GM12878 (cell line): ENCODE results near the gene TANC1. TPM values are rescaled to one million over a fixed set of nuclear protein-coding genes. Genes with fewer than 3 reads are reported as not detected.

Experiments
- ATAC-seq: fragments of 200-7000 bp; cut with Tn5 transposase; 3 replicates; pipeline ENCODE4 v1.9.1; 2020; ENCODE audit warnings: mild to moderate bottlenecking, moderate library complexity
- BruUV-seq: library from RNA; stranded (reverse); fragments of 400-500 nt; replicated peaks from 2 replicates; lab custom pipeline; 2021; lab: Mats Ljungman, UMichigan
- CTCF ChIA-PET: fragments of 300-600 bp; sonication (Branson Sonifier 250); formaldehyde crosslinking; extraction: SDS; loops from one replicate; lab custom pipeline; 2021; ENCODE audit warnings: inconsistent platforms; lab: Yijun Ruan, JAX
- POLR2A ChIA-PET: fragments of 350-600 bp; formaldehyde crosslinking; extraction: SDS; loops from one replicate; lab custom pipeline; 2021; ENCODE audit warnings: inconsistent platforms; lab: Charles Lee
- RAD21 ChIA-PET: fragments of 300-600 bp; sonication (Branson Sonifier 250); formaldehyde crosslinking; loops from one replicate; lab custom pipeline; 2023; ENCODE audit warnings: antibody characterized with exemption; ENCODE audit not compliant: unreplicated experiment; lab: Charles Lee
- SMC1A ChIA-PET: fragments of 300-600 bp; sonication (Branson Sonifier 250); formaldehyde crosslinking; loops from one replicate; lab custom pipeline; 2023; ENCODE audit not compliant: unreplicated experiment, uncharacterized antibody; lab: Charles Lee
- DNase-seq: peaks from one replicate; pipeline ENCODE4 v3.0.0-alpha.2; 2011; ENCODE audit warnings: low read depth, low spot score
- FAIRE-seq: peaks from 3 replicates; lab custom pipeline; 2011; peaks lifted over from hg19 to GRCh38; lab: Jason Lieb, UNC
- H2AFZ ChIP-seq: 2 replicates; pipeline ENCODE4 v1.6.0; 2011; ENCODE audit warnings: low read depth, low read length, control low read depth; ENCODE audit not compliant: control insufficient read depth
- H3K27ac ChIP-seq: 2 replicates; pipeline ENCODE4 v1.5.1; 2011; ENCODE audit warnings: control low read depth; ENCODE audit not compliant: control insufficient read depth, insufficient read depth
- H3K27me3 ChIP-seq, 2 experiments: replicated peaks in 1 of 2; 2 replicates each; pipeline versions ENCODE4 v1.6.0 to v1.6.1; 2011; ENCODE audit warnings: low read length in 1 of 2; ENCODE audit not compliant: control insufficient read depth in 2 of 2, insufficient read depth in 2 of 2
- H3K36me3 ChIP-seq, 2 experiments: 2 replicates each; pipeline ENCODE4 v1.5.1; 2011; ENCODE audit warnings: low read length in 1 of 2; ENCODE audit not compliant: control insufficient read depth in 2 of 2, insufficient read depth in 2 of 2
- H3K4me1 ChIP-seq: 2 replicates; pipeline ENCODE4 v1.6.1; 2011; ENCODE audit warnings: mild to moderate bottlenecking, low read length, moderate library complexity, mixed read lengths; ENCODE audit not compliant: control insufficient read depth, insufficient read depth
- H3K4me2 ChIP-seq: 2 replicates; pipeline ENCODE4 v1.6.0; 2011; ENCODE audit warnings: control low read depth; ENCODE audit not compliant: control insufficient read depth, insufficient read depth
- H3K4me3 ChIP-seq: fragments of 200-600 bp; sonication (generic); 2 replicates; pipeline ENCODE4 v1.5.1; 2016
- H3K79me2 ChIP-seq: 2 replicates; pipeline ENCODE4 v1.6.0; 2011; ENCODE audit warnings: low read length; ENCODE audit not compliant: control insufficient read depth, insufficient read depth
- H3K9ac ChIP-seq: 2 replicates; pipeline ENCODE4 v1.8.0; 2011; ENCODE audit warnings: low read length, control low read depth, mixed read lengths; ENCODE audit not compliant: control insufficient read depth, insufficient read depth
- H3K9me3 ChIP-seq: replicated peaks from 3 replicates; pipeline ENCODE4 v1.5.1; 2011; ENCODE audit warnings: mild to moderate bottlenecking, low read length; ENCODE audit not compliant: control insufficient read depth, insufficient read depth
- H4K20me1 ChIP-seq: 2 replicates; pipeline ENCODE4 v1.6.0; 2011; ENCODE audit not compliant: control insufficient read depth, insufficient read depth
- PAX5 ChIP-seq: IDR thresholded peaks from 2 replicates; pipeline ENCODE4 v1.6.1; 2011; ENCODE audit warnings: low read depth, low read length, borderline replicate concordance
- RAD21 ChIP-seq: IDR thresholded peaks from 2 replicates; pipeline ENCODE4 v1.6.1; 2011; ENCODE audit warnings: mild to moderate bottlenecking, low read depth, low read length, moderate library complexity; ENCODE audit not compliant: insufficient read depth
- WGBS: methylation state at CpG from one replicate; pipeline ENCODE4 v1.1.6; 2016; ENCODE audit warnings: low lambda C conversion rate; ENCODE audit not compliant: insufficient replicate concordance, insufficient coverage; ENCODE audit errors: missing lambda C conversion rate; 5-methylcytosine and 5-hydroxymethylcytosine counted together
- in situ Hi-C: fragments of 300-500 bp; cut with MboI; formaldehyde crosslinking; loops from 9 replicates; pipeline ENCODE4 v1.14.3; 2018; ENCODE audit warnings: mixed read lengths
- intact Hi-C: fragments of 100-400 bp; cut with micrococcal nuclease; formaldehyde crosslinking; loops from one replicate; pipeline ENCODE4 v1.14.2; 2022; ENCODE audit not compliant: unreplicated experiment
- polyA plus RNA-seq, 11 experiments: library from polyadenylated mRNA; depleted of rRNA in 4 of 11; unstranded in 6 of 11; stranded (reverse) in 5 of 11; fragments of >200 nt; fragmentation: Nextera tagmentation in 4 of 11; fragmentation: Illumina TruSeq in 1 of 11; extraction: Ambion mirVana in 4 of 11; extraction: Trizol in 1 of 11; gene quantifications; 1 replicate in 1 of 11; 2 replicates in 10 of 11; pipeline versions ENCODE4 v1.2.1 to v1.2.3, GENCODE V29; 2011 to 2016; ENCODE audit warnings: inconsistent platforms in 2 of 11, missing spikeins in 2 of 11, low read depth in 1 of 11
- total RNA-seq, 4 experiments: library from RNA; depleted of rRNA in 3 of 4; stranded (reverse); fragments of >200 nt in 3 of 4; fragmentation: Illumina TruSeq in 1 of 4; extraction: Trizol in 1 of 4; gene quantifications; 2 replicates each; pipeline versions ENCODE4 v1.2.1 to v1.2.3, GENCODE V29; 2013 to 2021
- TF ChIP-seq, protein P1 (sequence below): fragments of 450-650 bp; conservative IDR thresholded peaks from 2 replicates; pipeline ENCODE4 v1.6.1; 2017; ENCODE audit warnings: mild to moderate bottlenecking, moderate library complexity
- TF ChIP-seq, protein P2 (sequence below), 3 experiments: IDR thresholded peaks in 2 of 3; conservative IDR thresholded peaks in 1 of 3; 2 replicates each; pipeline ENCODE4 v1.5.1; 2011; ENCODE audit warnings: low read depth in 3 of 3, low read length in 3 of 3, mild to moderate bottlenecking in 3 of 3, control low read depth in 2 of 3, moderate library complexity in 2 of 3, inconsistent platforms in 1 of 3, mixed read lengths in 1 of 3; ENCODE audit not compliant: control insufficient read depth in 2 of 3, insufficient read depth in 1 of 3; ENCODE audit errors: extremely low read depth in 1 of 3

TANC1 gene
- total and polyA plus RNA-seq, 10 of the 15 experiments (the other 5 are each of a cell fraction or from before 2014, with no cell fraction given) = 0.05 to 5.0 (median 0.34) TPM

DNA sequence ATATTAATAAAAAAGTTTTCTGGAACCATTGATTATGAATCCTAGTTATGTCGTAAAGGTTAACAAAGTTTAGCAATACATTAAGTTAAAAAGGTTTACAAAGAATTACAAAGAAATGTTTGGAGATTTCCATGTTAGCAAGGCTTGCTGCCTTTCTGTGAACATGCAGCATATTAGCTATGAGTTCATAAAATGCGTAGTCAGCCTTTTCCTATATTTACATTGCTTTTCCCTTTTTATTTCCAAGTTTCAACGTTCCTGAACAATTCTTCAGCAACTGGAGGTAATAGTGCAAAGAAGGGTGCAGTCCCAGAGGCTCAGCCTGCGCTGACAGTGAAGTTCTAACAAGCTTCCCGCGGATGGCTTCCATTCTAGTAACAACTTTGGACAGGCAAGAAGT lies 266.4 kb downstream of the TANC1 start:
- ChIA-PET POLR2A (interaction anchor here (0.5 to 1.4 kb wide), 4 partner anchors 10 to 381 kb away, joined by 3 to 4 read pairs (median 4); no protein-coding TSS in a partner anchor), RAD21 (no interaction called here), SMC1A (no interaction called here), CTCF (interaction anchor here (0.7 kb wide), 1 partner anchor 48 kb away, joined by 3 read pairs; no protein-coding TSS in a partner anchor)
- TF ChIP-seq, protein P1, sequence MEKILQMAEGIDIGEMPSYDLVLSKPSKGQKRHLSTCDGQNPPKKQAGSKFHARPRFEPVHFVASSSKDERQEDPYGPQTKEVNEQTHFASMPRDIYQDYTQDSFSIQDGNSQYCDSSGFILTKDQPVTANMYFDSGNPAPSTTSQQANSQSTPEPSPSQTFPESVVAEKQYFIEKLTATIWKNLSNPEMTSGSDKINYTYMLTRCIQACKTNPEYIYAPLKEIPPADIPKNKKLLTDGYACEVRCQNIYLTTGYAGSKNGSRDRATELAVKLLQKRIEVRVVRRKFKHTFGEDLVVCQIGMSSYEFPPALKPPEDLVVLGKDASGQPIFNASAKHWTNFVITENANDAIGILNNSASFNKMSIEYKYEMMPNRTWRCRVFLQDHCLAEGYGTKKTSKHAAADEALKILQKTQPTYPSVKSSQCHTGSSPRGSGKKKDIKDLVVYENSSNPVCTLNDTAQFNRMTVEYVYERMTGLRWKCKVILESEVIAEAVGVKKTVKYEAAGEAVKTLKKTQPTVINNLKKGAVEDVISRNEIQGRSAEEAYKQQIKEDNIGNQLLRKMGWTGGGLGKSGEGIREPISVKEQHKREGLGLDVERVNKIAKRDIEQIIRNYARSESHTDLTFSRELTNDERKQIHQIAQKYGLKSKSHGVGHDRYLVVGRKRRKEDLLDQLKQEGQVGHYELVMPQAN = no peak
- TF ChIP-seq PAX5 = no peak
- no peak for TF ChIP-seq RAD21
- TF ChIP-seq, protein P2, sequence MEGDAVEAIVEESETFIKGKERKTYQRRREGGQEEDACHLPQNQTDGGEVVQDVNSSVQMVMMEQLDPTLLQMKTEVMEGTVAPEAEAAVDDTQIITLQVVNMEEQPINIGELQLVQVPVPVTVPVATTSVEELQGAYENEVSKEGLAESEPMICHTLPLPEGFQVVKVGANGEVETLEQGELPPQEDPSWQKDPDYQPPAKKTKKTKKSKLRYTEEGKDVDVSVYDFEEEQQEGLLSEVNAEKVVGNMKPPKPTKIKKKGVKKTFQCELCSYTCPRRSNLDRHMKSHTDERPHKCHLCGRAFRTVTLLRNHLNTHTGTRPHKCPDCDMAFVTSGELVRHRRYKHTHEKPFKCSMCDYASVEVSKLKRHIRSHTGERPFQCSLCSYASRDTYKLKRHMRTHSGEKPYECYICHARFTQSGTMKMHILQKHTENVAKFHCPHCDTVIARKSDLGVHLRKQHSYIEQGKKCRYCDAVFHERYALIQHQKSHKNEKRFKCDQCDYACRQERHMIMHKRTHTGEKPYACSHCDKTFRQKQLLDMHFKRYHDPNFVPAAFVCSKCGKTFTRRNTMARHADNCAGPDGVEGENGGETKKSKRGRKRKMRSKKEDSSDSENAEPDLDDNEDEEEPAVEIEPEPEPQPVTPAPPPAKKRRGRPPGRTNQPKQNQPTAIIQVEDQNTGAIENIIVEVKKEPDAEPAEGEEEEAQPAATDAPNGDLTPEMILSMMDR (IDR thresholded peaks at IDR 0.05 in 2 of 3, conservative IDR thresholded peaks at IDR 0.05 in 1 of 3; ENCODE audit: control insufficient read depth in 2 of 3, extremely low read depth in 1 of 3, insufficient read depth in 1 of 3, low read depth in 3 of 3, low read length in 3 of 3) = no peak
- no peaks in the 10 kb centered on the region for H4K20me1 ChIP-seq
- DNase-seq (no peak), FAIRE-seq (no peak), ATAC-seq (no peak)
- in situ Hi-C loops = no loop called here
- H3K27ac ChIP-seq = no peak overlapping the region
- WGBS = 89% methylated on average over 6 of the region's 6 CpGs
- intact Hi-C loops = no loop called here
- H3K9me3 ChIP-seq = no peaks in the 10 kb centered on the region
- no peak overlapping the region for H3K4me3 ChIP-seq
- H3K27me3 ChIP-seq = no peaks in the 10 kb centered on the region
- H2AFZ ChIP-seq = no peak overlapping the region
- peaks cover 2% of the 10 kb centered on the region for H3K4me1 ChIP-seq
- H3K79me2 ChIP-seq = no peaks in the 10 kb centered on the region
- H3K4me2 ChIP-seq = no peak overlapping the region
- H3K9ac ChIP-seq = no peak overlapping the region
- peaks cover 0 to 3% of the 10 kb centered on the region in 2 experiments; a peak in 1 of 4 replicates for H3K36me3 ChIP-seq
- BruUV-seq = no TSS peak
